Measurements from ENCODE around the gene ZSCAN5A. TPM values are rescaled to one million over a fixed set of nuclear protein-coding genes. Genes with fewer than 3 reads are reported as not detected.
A peak's percentile ranks its signal among the peaks of the same experiment; 100 is the strongest.

The ZSCAN5A gene
- total and polyA plus RNA-seq, 9 of the 15 experiments (the other 6 are each of a cell fraction or from before 2014, with no cell fraction given): 5.8 to 15.3 (median 11.8) TPM

- TF ChIP-seq RBBP5 (IDR thresholded peaks at IDR 0.05; ENCODE audit: borderline replicate concordance, insufficient read depth, low read length, poor library complexity, severe bottlenecking) (no peak), ZNF23 (CRISPR knock-in tag; IDR thresholded peaks at IDR 0.05) (no peak), PHF20 (IDR thresholded peaks at IDR 0.05; ENCODE audit: partially characterized antibody) (no peak), HCFC1 (IDR thresholded peaks at IDR 0.05; ENCODE audit: low read depth, low read length) (no peak), MYC (IDR thresholded peaks at IDR 0.05; ENCODE audit: low read depth, low read length) (peak; percentile 48; the same call in 1 of the 2 replicates), MYC (CRISPR knock-in tag; IDR thresholded peaks at IDR 0.05; ENCODE audit: borderline replicate concordance, low read depth) (no peak), RAD21 (CRISPR knock-in tag; conservative IDR thresholded peaks at IDR 0.05 in 1 of 2, IDR thresholded peaks at IDR 0.05 in 1 of 2) (peak; percentile 65 to 92), ZNF134 (CRISPR knock-in tag; conservative IDR thresholded peaks at IDR 0.05) (no peak), CSDE1 (IDR thresholded peaks at IDR 0.05) (no peak), VEZF1 (CRISPR knock-in tag; IDR thresholded peaks at IDR 0.05) (peak; percentile 42; the same call in 1 of the 2 replicates), RBM22 (IDR thresholded peaks at IDR 0.05; ENCODE audit: low read depth, low read length, poor library complexity, severe bottlenecking) (no peak), XRCC4 (IDR thresholded peaks at IDR 0.05; ENCODE audit: extremely low read depth, insufficient read depth, insufficient read length) (no peak), THRA (IDR thresholded peaks at IDR 0.05) (no peak), SIX5 (IDR thresholded peaks at IDR 0.05; ENCODE audit: borderline replicate concordance in 1 of 2, insufficient read depth in 1 of 2, low read depth in 1 of 2, low read length in 2 of 2) (no peak), NR0B1 (IDR thresholded peaks at IDR 0.05; ENCODE audit: partially characterized antibody) (no peak), YY1 (IDR thresholded peaks at IDR 0.05; ENCODE audit: borderline replicate concordance in 1 of 3, control insufficient read depth in 1 of 3, extremely low read depth in 1 of 3, insufficient read depth in 3 of 3, insufficient read length in 1 of 3, insufficient replicate concordance in 2 of 3, low read depth in 1 of 3, low read length in 2 of 3) (peak in 1 of 3 experiments; percentile 25), RBM14 (IDR thresholded peaks at IDR 0.05; ENCODE audit: borderline replicate concordance, insufficient read depth, low read depth, low read length) (no peak), MLLT1 (IDR thresholded peaks at IDR 0.05) (peak in 1 of 2 experiments; percentile 79; a peak in 1 of 4 replicates), TAF9B (IDR thresholded peaks at IDR 0.05; ENCODE audit: partially characterized antibody) (no peak), KLF10 (CRISPR knock-in tag; IDR thresholded peaks at IDR 0.05) (no peak)
Observed at GRCh38 chr19:56309511-56310185, 5.0 kb downstream of the ZSCAN5A start (continued).

Data from K562 (cell line).